NCI-H2081 (cell line): ENCODE measurements around the gene TDP1.

Experiments used
- DNase-seq, 2 experiments: peaks; one replicate each; lab custom pipeline; 2025; lab: John Stamatoyannopoulos, UW

Gene TDP1

GRCh38 chr14:89941830-89942377 is 13.8 kb upstream of the TDP1 start:
- no peak for DNase-seq

- no peak for DNase-seq
These were observed 8.4 kb upstream of the TDP1 start for GRCh38 chr14:89947344-89947743.

- no peak for DNase-seq
These were observed 3.2 kb upstream of the TDP1 start for GRCh38 chr14:89952576-89952975.

- no peak for DNase-seq
These were observed 2.1 kb upstream of the TDP1 start for GRCh38 chr14:89953602-89954001.

- DNase-seq, result peak; percentile 99 to 100
These were observed 1.4 kb upstream of the TDP1 start, which contains the start of gene EFCAB11 for GRCh38 chr14:89954070-89955021. Gene EFCAB11 (minus strand): TSS chr14:89954730. CDS start chr14:89954660, 70 bp downstream.

- DNase-seq, result no peak
These were observed 544 bp upstream of the TDP1 start for GRCh38 chr14:89955022-89955744.

GRCh38 chr14:89956661-89957009 is 908 bp downstream of the TDP1 start:
- no peak for DNase-seq

- DNase-seq, result no peak
These were observed 1.6 kb downstream of the TDP1 start for GRCh38 chr14:89957376-89957775.

- no peak for DNase-seq
These were observed 2.1 kb downstream of the TDP1 start for GRCh38 chr14:89957791-89958190.

GRCh38 chr14:89958966-89959365 is 3.2 kb downstream of the TDP1 start:
- no peak for DNase-seq

GRCh38 chr14:89959853-89960445 is 4.2 kb downstream of the TDP1 start:
- no peak for DNase-seq

- DNase-seq, result no peak
These were observed 5.2 kb downstream of the TDP1 start for GRCh38 chr14:89960914-89961313.

- DNase-seq, result no peak
These were observed 7.7 kb downstream of the TDP1 start for GRCh38 chr14:89963288-89963978.

- no peak for DNase-seq
These were observed 10.1 kb downstream of the TDP1 start for GRCh38 chr14:89965839-89966238.

GRCh38 chr14:89973234-89973823 is 17.6 kb downstream of the TDP1 start:
- peak; percentile 60 to 63 for DNase-seq

- DNase-seq, result no peak
These were observed 21.9 kb downstream of the TDP1 start for GRCh38 chr14:89977668-89978067.

- no peak for DNase-seq
These were observed 22.9 kb downstream of the TDP1 start for GRCh38 chr14:89978656-89979055.

- no peak for DNase-seq
These were observed 27.6 kb downstream of the TDP1 start for GRCh38 chr14:89983375-89983774.

- no peak for DNase-seq
These were observed 30.9 kb downstream of the TDP1 start for GRCh38 chr14:89986462-89987160.

GRCh38 chr14:89987161-89987475 is 31.4 kb downstream of the TDP1 start:
- DNase-seq, result no peak

GRCh38 chr14:89988787-89989186 is 33.1 kb downstream of the TDP1 start:
- no peak for DNase-seq
